Activated CD4-positive, alpha-beta T cell treated with anti-CD3 and anti-CD28 coated beads for 36 hours (primary cell): ENCODE measurements around the gene MAJIN. TPM values are rescaled to one million over a fixed set of nuclear protein-coding genes. Genes with fewer than 3 reads are reported as not detected.
"Not testable (repeated sequence)": the region's sequence is repeated elsewhere in the genome, so short reads cannot be mapped to it uniquely, and the experiment has no call there.

Experiments
- ATAC-seq: fragments of 200-7000 bp; cut with Tn5 transposase; one replicate; pipeline ENCODE4 v1.10.0; 2021; ENCODE audit warnings: mild to moderate bottlenecking, moderate library complexity
- CTCF ChIA-PET: fragments of 350-600 bp; sonication (Branson Sonifier 250); formaldehyde crosslinking; loops from one replicate; lab custom pipeline; 2021; ENCODE audit warnings: antibody characterized with exemption; lab: Charles Lee
- POLR2A ChIA-PET: fragments of 350-600 bp; sonication (Branson Sonifier 250); formaldehyde crosslinking; loops from one replicate; lab custom pipeline; 2021; ENCODE audit warnings: antibody characterized with exemption, inconsistent platforms; lab: Charles Lee
- DNase-seq: peaks from one replicate; pipeline ENCODE4 v3.0.0-alpha.2; 2020
- H3K27ac Mint-ChIP-seq: one replicate; pipeline ENCODE4 v1.8.0; 2021; ENCODE audit warnings: mixed read lengths
- H3K27me3 Mint-ChIP-seq: one replicate; pipeline ENCODE4 v1.8.0; 2021; ENCODE audit warnings: mixed read lengths
- H3K36me3 Mint-ChIP-seq: one replicate; pipeline ENCODE4 v1.8.0; 2021; ENCODE audit warnings: low read depth, mixed read lengths
- H3K4me1 Mint-ChIP-seq: one replicate; pipeline ENCODE4 v1.8.0; 2021; ENCODE audit warnings: mixed read lengths
- H3K4me3 Mint-ChIP-seq: one replicate; pipeline ENCODE4 v1.8.0; 2021; ENCODE audit warnings: mild to moderate bottlenecking, moderate library complexity, mixed read lengths
- H3K9me3 Mint-ChIP-seq: one replicate; pipeline ENCODE4 v1.8.0; 2021; ENCODE audit warnings: low read depth, mixed read lengths
- intact Hi-C, 2 experiments: fragments of 100-400 bp; cut with DNase I in 1 of 2; cut with micrococcal nuclease in 1 of 2; formaldehyde crosslinking; loops; one replicate each; pipeline versions ENCODE4 v1.14.2 to v1.15.1; 2022 to 2024; cut with DNase I, micrococcal nuclease
- total RNA-seq, 2 experiments: library from RNA; stranded (reverse); gene quantifications; one replicate each; pipeline ENCODE4 v1.2.3, GENCODE V29; 2021

Gene MAJIN
- total RNA-seq, 2 experiments from 2014 or later: 1.2 to 1.6 TPM

GRCh38 chr11:65008873-65009272 is 37.0 kb upstream of the MAJIN start:
- ChIA-PET CTCF (interaction anchor here (0.6 kb wide), 1 partner anchor 168 kb away, joined by 3 read pairs; no protein-coding TSS in a partner anchor), POLR2A (interaction anchor here (0.6 kb wide), 1 partner anchor 892 kb away, joined by 5 read pairs; no protein-coding TSS in a partner anchor)
- Mint-ChIP-seq H3K4me1 (peaks cover 8% of the 10 kb centered on the region), H3K27me3 (no peaks in the 10 kb centered on the region), H3K27ac (no peak overlapping the region), H3K36me3 (no peaks in the 10 kb centered on the region), H3K4me3 (no peak overlapping the region), H3K9me3 (no peaks in the 10 kb centered on the region)
- intact Hi-C loops: no loop called here
- no peak for ATAC-seq
- DNase-seq: no peak

GRCh38 chr11:65008016-65008415 is 36.1 kb upstream of the MAJIN start:
- Mint-ChIP-seq H3K9me3 (no peaks in the 10 kb centered on the region), H3K27me3 (no peaks in the 10 kb centered on the region), H3K27ac (no peak overlapping the region), H3K36me3 (no peaks in the 10 kb centered on the region), H3K4me1 (peaks cover 3% of the 10 kb centered on the region), H3K4me3 (no peak overlapping the region)
- CTCF ChIA-PET: no interaction called here
- ATAC-seq (no peak), DNase-seq (no peak)
- intact Hi-C loops: no loop called here
- POLR2A ChIA-PET: no interaction called here

GRCh38 chr11:65003968-65004367 is 32.1 kb upstream of the MAJIN start:
- ATAC-seq, H3K27ac Mint-ChIP-seq, POLR2A ChIA-PET, H3K27me3 Mint-ChIP-seq, H3K4me3 Mint-ChIP-seq, H3K9me3 Mint-ChIP-seq, H3K36me3 Mint-ChIP-seq, CTCF ChIA-PET, intact Hi-C loops, H3K4me1 Mint-ChIP-seq, DNase-seq: not testable (repeated sequence)

GRCh38 chr11:65003282-65003681 is 31.4 kb upstream of the MAJIN start:
- Mint-ChIP-seq H3K4me1 (peaks cover 3% of the 10 kb centered on the region), H3K36me3 (no peaks in the 10 kb centered on the region), H3K27me3 (no peaks in the 10 kb centered on the region), H3K9me3 (no peaks in the 10 kb centered on the region), H3K4me3 (no peak overlapping the region), H3K27ac (no peak overlapping the region)
- DNase-seq (no peak), ATAC-seq (no peak)
- ChIA-PET POLR2A (no interaction called here), CTCF (interaction anchor here (0.6 to 1.3 kb wide), 2 partner anchors 9 to 327 kb away, joined by 3 read pairs; no protein-coding TSS in a partner anchor)
- intact Hi-C loops: no loop called here

- Mint-ChIP-seq H3K27ac (no peak overlapping the region), H3K4me1 (peaks cover 4% of the 10 kb centered on the region), H3K9me3 (no peaks in the 10 kb centered on the region), H3K36me3 (no peaks in the 10 kb centered on the region), H3K27me3 (no peaks in the 10 kb centered on the region), H3K4me3 (no peak overlapping the region)
- CTCF ChIA-PET: interaction anchor here (1.3 kb wide), 1 partner anchor 10 kb away, joined by 3 read pairs; no protein-coding TSS in a partner anchor
- POLR2A ChIA-PET: no interaction called here
- DNase-seq: no peak
- ATAC-seq: no peak
- intact Hi-C loops: no loop called here
Measured at GRCh38 chr11:65002706-65003105, 30.8 kb upstream of the MAJIN start.

- no peaks in the 10 kb centered on the region for H3K9me3 Mint-ChIP-seq
- peaks cover 8% of the 10 kb centered on the region for H3K4me1 Mint-ChIP-seq
- no peaks in the 10 kb centered on the region for H3K36me3 Mint-ChIP-seq
- H3K27me3 Mint-ChIP-seq: peaks cover 5% of the 10 kb centered on the region
- ChIA-PET POLR2A (interaction anchor here (0.6 to 0.7 kb wide), 2 partner anchors 38 to 52 kb away, joined by 3 read pairs; no protein-coding TSS in a partner anchor), CTCF (interaction anchor here (0.8 to 1.0 kb wide), 2 partner anchors 13 to 150 kb away, joined by 3 read pairs; no protein-coding TSS in a partner anchor)
- ATAC-seq (no peak), DNase-seq (no peak)
- H3K4me3 Mint-ChIP-seq: no peak overlapping the region
- H3K27ac Mint-ChIP-seq: no peak overlapping the region
- intact Hi-C loops: no loop called here
Measured at GRCh38 chr11:64999478-64999877, 27.6 kb upstream of the MAJIN start.

GRCh38 chr11:64998690-64999431 is 27.0 kb upstream of the MAJIN start:
- ChIA-PET POLR2A (interaction anchor here (0.6 to 0.7 kb wide), 2 partner anchors 38 to 52 kb away, joined by 3 read pairs; no protein-coding TSS in a partner anchor), CTCF (interaction anchor here (0.6 to 1.5 kb wide), 3 partner anchors 8 to 195 kb away, joined by 3 to 4 read pairs (median 3); no protein-coding TSS in a partner anchor)
- intact Hi-C loops: no loop called here
- no peak overlapping the region for H3K4me3 Mint-ChIP-seq
- ATAC-seq (no peak), DNase-seq (no peak)
- H3K4me1 Mint-ChIP-seq: peaks cover 8% of the 10 kb centered on the region
- H3K27me3 Mint-ChIP-seq: peaks cover 5% of the 10 kb centered on the region
- H3K9me3 Mint-ChIP-seq: no peaks in the 10 kb centered on the region
- peak overlapping the region; percentile 49 for H3K27ac Mint-ChIP-seq
- no peaks in the 10 kb centered on the region for H3K36me3 Mint-ChIP-seq

- Mint-ChIP-seq H3K36me3 (no peaks in the 10 kb centered on the region), H3K27ac (peak overlapping the region; percentile 49), H3K9me3 (no peaks in the 10 kb centered on the region), H3K4me3 (no peak overlapping the region), H3K4me1 (peaks cover 8% of the 10 kb centered on the region), H3K27me3 (peaks cover 5% of the 10 kb centered on the region)
- ChIA-PET CTCF (interaction anchor here (0.6 to 1.5 kb wide), 3 partner anchors 8 to 35 kb away, joined by 3 to 4 read pairs (median 4); no protein-coding TSS in a partner anchor), POLR2A (no interaction called here)
- intact Hi-C loops: no loop called here
- DNase-seq (peak; percentile 33), ATAC-seq (peak; percentile 51)
Measured at GRCh38 chr11:64998141-64998540, 26.2 kb upstream of the MAJIN start.

- Mint-ChIP-seq H3K36me3 (no peaks in the 10 kb centered on the region), H3K27ac (no peak within 1 kb of the TSS), H3K4me3 (no peak within 1 kb of the TSS), H3K27me3 (peaks cover 5% of the 10 kb centered on the region), H3K4me1 (peaks cover 8% of the 10 kb centered on the region), H3K9me3 (no peaks in the 10 kb centered on the region)
- CTCF ChIA-PET: interaction anchor here (0.6 to 1.3 kb wide), 4 partner anchors 17 to 175 kb away, joined by 3 to 4 read pairs (median 4); partner anchors contain the start of gene ARL2
- ATAC-seq: no peak
- intact Hi-C loops: no loop called here
- DNase-seq: no peak
- POLR2A ChIA-PET: interaction anchor here (0.6 kb wide), 1 partner anchor 899 kb away, joined by 4 read pairs; no protein-coding TSS in a partner anchor
Measured at GRCh38 chr11:64996710-64997380, 24.9 kb upstream of the MAJIN start, which contains the start of gene BATF2. Gene BATF2 (minus strand): TSS chr11:64996971. CDS start chr11:64996914, 57 bp downstream.

GRCh38 chr11:64996327-64996709 is 24.4 kb upstream of the MAJIN start:
- Mint-ChIP-seq H3K9me3 (no peaks in the 10 kb centered on the region), H3K4me3 (no peak overlapping the region), H3K36me3 (no peaks in the 10 kb centered on the region), H3K27ac (no peak overlapping the region), H3K27me3 (peaks cover 5% of the 10 kb centered on the region), H3K4me1 (peaks cover 8% of the 10 kb centered on the region)
- ChIA-PET POLR2A (interaction anchor here (0.6 kb wide), 1 partner anchor 900 kb away, joined by 4 read pairs; no protein-coding TSS in a partner anchor), CTCF (interaction anchor here (0.6 to 1.3 kb wide), 4 partner anchors 17 to 722 kb away, joined by 3 to 4 read pairs (median 4); partner anchors contain the start of gene ARL2)
- no peak for ATAC-seq
- no peak for DNase-seq
- intact Hi-C loops: no loop called here

GRCh38 chr11:64994318-64994717 is 22.4 kb upstream of the MAJIN start:
- H3K36me3 Mint-ChIP-seq: no peaks in the 10 kb centered on the region
- intact Hi-C loops: no loop called here
- no peak overlapping the region for H3K27ac Mint-ChIP-seq
- no peak for ATAC-seq
- DNase-seq: no peak
- H3K9me3 Mint-ChIP-seq: no peaks in the 10 kb centered on the region
- CTCF ChIA-PET: interaction anchor here (0.6 to 1.8 kb wide), 3 partner anchors 19 to 123 kb away, joined by 3 to 4 read pairs (median 3); partner anchors contain the start of genes ARL2 and ZNHIT2
- H3K4me3 Mint-ChIP-seq: no peak overlapping the region
- POLR2A ChIA-PET: no interaction called here
- H3K4me1 Mint-ChIP-seq: peaks cover 19% of the 10 kb centered on the region
- peaks cover 5% of the 10 kb centered on the region for H3K27me3 Mint-ChIP-seq
